Measurements from ENCODE around the gene GALNT18.
A peak's percentile ranks its signal among the peaks of the same experiment; 100 is the strongest.

Gene GALNT18

DNA sequence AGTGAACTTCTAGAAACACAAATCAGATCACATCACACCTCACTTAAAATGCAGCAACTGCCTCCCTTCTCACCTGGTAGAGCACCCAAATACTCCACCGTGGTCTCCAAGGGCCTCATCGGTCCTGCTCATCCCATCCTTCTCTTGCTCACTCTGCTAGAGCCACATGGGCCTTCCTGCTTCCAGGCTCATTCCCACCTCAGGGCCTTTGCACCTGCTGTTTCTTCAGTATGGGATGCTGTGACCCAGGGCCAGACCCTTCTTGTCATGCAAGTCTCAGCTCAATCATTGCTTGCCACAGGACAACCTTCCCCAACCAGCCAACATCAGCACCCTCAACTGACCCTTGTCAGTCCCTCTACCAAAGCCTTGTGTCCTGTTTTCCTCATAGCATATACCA lies 124.9 kb downstream of the GALNT18 start:
- H3K4me1 Mint-ChIP-seq: no peaks in the 10 kb centered on the region
- DNase-seq (no peak), ATAC-seq (no peak)
- H3K9me3 Mint-ChIP-seq: no peaks in the 10 kb centered on the region
- H3K27ac Mint-ChIP-seq: peak overlapping the region in 1 of 2 donors; percentile 5
- H3K27me3 Mint-ChIP-seq: peaks cover 8% of the 10 kb centered on the region
- H3K4me3 Mint-ChIP-seq: no peak overlapping the region

DNA sequence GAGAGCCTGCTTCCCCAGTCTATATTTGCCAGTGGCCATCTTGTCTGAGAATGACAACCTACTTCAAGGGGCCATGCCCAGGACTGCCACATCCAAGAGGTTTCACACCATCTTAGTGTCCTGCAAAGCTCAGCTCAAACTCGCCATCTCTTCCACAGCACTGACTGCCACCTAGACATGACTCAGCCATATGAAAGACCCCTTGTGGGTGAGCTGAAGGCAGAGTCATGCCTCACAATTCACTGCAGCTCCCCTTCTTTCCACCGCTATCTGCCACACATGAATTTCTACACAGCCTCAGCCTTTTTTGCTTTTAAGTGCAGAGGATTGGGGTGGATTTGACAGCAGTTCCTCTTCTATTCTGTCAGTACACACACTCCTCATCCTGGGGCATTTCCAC lies 127.5 kb downstream of the GALNT18 start:
- Mint-ChIP-seq H3K27me3 (peaks cover 8% of the 10 kb centered on the region), H3K4me3 (no peak overlapping the region), H3K27ac (peak overlapping the region in 1 of 2 donors; percentile 7), H3K4me1 (no peaks in the 10 kb centered on the region), H3K9me3 (no peaks in the 10 kb centered on the region)
- DNase-seq (no peak), ATAC-seq (no peak)

DNA sequence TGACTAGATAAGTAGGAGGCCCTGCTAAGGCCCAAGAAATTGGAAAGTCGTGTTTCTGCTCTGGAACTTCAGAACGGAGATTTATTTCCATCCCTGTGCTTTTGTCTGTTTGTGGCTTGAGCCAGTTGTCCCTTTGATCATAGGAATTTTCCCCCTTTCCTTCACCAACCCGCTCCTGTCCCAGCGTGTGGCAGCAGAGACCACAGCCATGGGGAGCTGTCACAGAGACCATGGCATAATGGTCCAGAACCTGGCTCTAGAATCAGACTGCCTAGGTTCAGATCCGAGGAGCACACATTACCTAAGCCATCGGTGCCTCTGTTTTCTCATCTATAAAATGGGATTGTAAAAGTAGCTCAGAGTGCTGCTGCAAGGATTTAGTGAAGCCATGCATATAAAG lies 128.1 kb downstream of the GALNT18 start:
- Mint-ChIP-seq H3K4me1 (no peaks in the 10 kb centered on the region), H3K27me3 (peaks cover 8% of the 10 kb centered on the region), H3K4me3 (no peak overlapping the region), H3K9me3 (no peaks in the 10 kb centered on the region), H3K27ac (peak overlapping the region in 1 of 2 donors; percentile 75)
- DNase-seq (no peak), ATAC-seq (no peak)

DNA sequence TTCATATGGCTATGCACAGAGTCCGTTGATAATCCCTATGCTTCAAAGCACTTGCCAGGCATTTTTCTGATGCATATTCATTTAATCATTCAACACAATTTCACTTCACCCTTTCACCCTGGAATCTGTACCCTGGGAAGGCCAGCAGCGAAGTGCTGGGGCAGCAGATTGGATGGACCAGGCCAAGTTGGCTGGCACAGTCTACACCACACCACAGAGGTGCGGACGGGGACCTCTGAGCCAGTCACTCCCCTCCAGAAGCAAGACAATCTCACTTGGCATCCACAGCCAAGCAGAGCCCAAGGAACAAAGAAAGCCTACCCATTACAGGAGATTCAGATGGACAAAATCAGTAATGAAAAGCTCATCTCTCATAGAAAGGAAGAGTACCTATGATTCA lies 130.2 kb downstream of the GALNT18 start:
- H3K4me1 Mint-ChIP-seq: no peaks in the 10 kb centered on the region
- DNase-seq: no peak
- H3K4me3 Mint-ChIP-seq: no peak overlapping the region
- ATAC-seq: no peak
- no peaks in the 10 kb centered on the region for H3K9me3 Mint-ChIP-seq
- no peak overlapping the region for H3K27ac Mint-ChIP-seq
- H3K27me3 Mint-ChIP-seq: peaks cover 8% of the 10 kb centered on the region

DNA sequence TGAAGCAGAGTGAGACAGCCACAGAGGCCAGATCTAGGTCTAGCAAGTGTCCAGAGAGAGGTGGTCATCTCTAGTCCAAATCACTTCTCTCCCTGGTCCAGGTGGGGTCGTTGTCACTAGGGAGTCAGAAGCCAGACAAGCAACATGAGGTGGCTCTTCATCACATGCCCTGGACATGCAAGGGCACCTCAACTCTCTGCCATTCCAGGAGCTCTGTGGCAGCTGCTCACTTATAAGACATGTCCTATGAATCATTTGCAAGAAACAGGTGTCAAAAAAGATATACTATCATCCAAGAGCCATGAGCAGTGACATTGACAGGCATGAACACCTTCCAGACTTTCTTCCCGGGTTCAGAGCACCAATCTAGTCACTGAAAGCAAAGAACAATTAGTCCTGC lies 130.8 kb downstream of the GALNT18 start:
- Mint-ChIP-seq H3K9me3 (no peaks in the 10 kb centered on the region), H3K4me3 (no peak overlapping the region), H3K27me3 (peaks cover 8% of the 10 kb centered on the region), H3K27ac (no peak overlapping the region), H3K4me1 (no peaks in the 10 kb centered on the region)
- ATAC-seq: no peak
- no peak for DNase-seq

DNA sequence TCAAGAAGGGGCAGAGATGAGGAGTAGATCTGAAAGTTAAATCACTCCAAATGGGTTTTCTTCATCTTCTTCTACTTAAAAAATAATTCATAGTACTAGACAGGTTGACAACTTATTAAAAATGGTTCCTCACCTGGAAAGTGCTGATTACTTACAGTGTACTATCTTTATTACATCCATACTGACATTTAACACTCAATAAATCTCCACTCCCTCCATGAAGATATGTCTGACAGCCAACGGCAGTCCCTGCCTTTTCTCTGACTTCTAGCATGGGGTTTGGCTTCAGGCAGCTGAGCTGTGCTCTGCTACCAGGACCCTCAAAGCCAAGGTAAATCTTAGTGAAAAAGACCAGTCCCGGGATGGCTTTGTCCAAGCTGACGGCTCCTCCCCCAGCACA lies 135.4 kb downstream of the GALNT18 start:
- Mint-ChIP-seq H3K27me3 (no peaks in the 10 kb centered on the region), H3K4me1 (no peaks in the 10 kb centered on the region), H3K4me3 (no peak overlapping the region), H3K27ac (no peak overlapping the region), H3K9me3 (no peaks in the 10 kb centered on the region)
- ATAC-seq (no peak), DNase-seq (no peak)

DNA sequence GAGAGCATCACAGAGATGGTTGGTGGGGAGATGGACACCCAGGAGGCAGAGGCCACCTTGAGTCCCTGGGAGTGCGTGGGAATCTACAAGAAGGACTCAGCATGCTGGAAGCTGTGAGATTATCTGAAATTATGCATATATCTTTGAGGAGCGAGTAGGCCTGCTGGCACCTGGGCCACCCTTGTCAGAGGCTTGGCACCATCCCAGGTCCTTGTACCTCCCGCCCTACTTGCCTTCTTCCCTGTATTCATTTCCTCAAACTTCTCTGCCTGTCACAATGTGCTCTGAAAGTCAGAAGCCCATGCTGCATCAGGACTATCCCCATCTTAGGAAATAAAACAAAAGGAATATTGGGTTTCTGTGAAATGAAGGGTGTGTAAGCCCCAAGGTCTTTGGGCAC lies 135.8 kb downstream of the GALNT18 start:
- no peaks in the 10 kb centered on the region for H3K9me3 Mint-ChIP-seq
- H3K27me3 Mint-ChIP-seq: no peaks in the 10 kb centered on the region
- no peak overlapping the region for H3K27ac Mint-ChIP-seq
- H3K4me1 Mint-ChIP-seq: no peaks in the 10 kb centered on the region
- no peak overlapping the region for H3K4me3 Mint-ChIP-seq
- no peak for ATAC-seq
- no peak for DNase-seq

DNA sequence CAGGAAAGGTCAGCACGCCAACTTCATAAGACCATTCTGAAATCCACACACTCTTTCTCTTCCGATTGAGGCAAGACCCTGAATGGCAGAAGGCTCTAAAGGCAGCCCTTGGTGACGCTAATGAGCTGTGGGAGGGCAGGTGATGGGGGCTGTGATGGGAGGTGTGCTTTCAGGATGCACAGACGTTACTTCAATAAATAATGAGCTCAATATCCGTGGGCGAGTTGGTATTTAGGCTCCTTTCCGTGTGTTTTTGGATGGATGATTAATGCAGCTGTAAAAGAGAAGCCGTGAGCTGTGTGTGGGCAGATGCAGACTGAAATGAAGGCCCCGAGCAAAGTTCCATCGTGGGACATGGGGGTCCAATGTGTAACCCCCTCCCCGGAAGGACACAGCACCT lies 138.2 kb downstream of the GALNT18 start:
- Mint-ChIP-seq H3K27me3 (no peaks in the 10 kb centered on the region), H3K9me3 (no peaks in the 10 kb centered on the region), H3K27ac (no peak overlapping the region), H3K4me3 (no peak overlapping the region), H3K4me1 (no peaks in the 10 kb centered on the region)
- ATAC-seq: no peak
- no peak for DNase-seq

DNA sequence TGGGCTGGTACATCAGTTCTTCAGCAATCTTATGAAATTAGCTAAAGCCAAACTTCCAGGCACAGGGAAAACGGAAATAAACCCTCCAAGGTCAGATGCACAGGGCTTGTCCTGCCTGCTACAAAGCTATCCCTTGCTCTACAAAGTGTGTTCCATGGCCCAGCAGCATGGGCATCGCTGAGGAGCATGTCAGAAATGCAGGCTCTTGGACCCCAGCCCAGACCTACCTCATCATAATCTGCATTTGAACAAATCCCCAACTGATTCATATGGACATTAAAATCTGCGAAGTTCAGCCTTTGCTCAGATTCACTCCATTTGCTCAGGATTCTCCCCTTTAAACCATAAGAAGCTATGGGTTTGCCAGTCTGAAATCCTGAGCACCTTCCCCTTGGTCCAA lies 139.1 kb downstream of the GALNT18 start:
- Mint-ChIP-seq H3K27me3 (no peaks in the 10 kb centered on the region), H3K4me3 (no peak overlapping the region), H3K4me1 (no peaks in the 10 kb centered on the region), H3K9me3 (no peaks in the 10 kb centered on the region), H3K27ac (no peak overlapping the region)
- DNase-seq (no peak), ATAC-seq (no peak)

DNA sequence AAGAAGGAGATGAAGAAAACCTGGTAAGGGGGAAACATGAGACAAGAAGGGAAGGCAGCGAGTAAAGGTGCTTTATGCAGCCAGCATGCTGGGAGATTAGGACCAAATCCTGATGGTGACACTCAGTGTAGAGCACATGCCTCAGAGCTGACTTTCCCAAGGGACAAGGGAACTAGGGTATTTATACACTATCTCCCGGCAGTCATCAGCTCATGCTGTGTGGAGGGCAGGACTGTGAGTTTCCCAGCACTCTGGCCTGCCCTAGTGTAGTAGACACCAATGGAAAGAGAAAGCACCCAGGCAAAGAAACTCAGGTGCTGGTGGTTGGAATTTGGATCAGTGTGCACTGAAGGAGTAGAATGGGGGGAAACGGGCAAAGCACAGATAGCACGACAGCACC lies 140.4 kb downstream of the GALNT18 start:
- DNase-seq (no peak), ATAC-seq (no peak)
- H3K4me3 Mint-ChIP-seq: no peak overlapping the region
- no peaks in the 10 kb centered on the region for H3K9me3 Mint-ChIP-seq
- no peaks in the 10 kb centered on the region for H3K27me3 Mint-ChIP-seq
- no peak overlapping the region for H3K27ac Mint-ChIP-seq
- no peaks in the 10 kb centered on the region for H3K4me1 Mint-ChIP-seq

DNA sequence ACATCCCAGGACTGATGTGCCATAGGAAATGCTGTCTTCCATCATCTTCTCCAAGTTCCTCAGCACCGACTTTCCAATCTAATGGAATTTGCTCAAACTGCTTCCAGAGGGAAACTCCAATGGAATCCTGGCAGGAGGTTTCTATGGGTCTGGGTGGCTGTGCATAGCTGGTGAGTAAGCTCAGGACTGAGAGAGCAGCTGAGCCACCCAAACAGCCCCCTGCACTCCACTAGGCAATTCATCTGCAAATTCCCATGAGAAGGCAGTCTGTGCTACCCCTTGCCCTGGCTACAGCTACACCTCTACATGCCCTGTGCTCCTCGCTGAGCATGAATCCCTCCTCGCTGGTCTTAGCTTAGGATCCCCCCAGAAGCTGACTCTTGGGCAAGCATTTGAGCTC lies 140.8 kb downstream of the GALNT18 start:
- no peaks in the 10 kb centered on the region for H3K27me3 Mint-ChIP-seq
- no peak for DNase-seq
- no peaks in the 10 kb centered on the region for H3K4me1 Mint-ChIP-seq
- ATAC-seq: no peak
- no peaks in the 10 kb centered on the region for H3K9me3 Mint-ChIP-seq
- H3K27ac Mint-ChIP-seq: peak overlapping the region in 1 of 2 donors; percentile 34
- H3K4me3 Mint-ChIP-seq: no peak overlapping the region

DNA sequence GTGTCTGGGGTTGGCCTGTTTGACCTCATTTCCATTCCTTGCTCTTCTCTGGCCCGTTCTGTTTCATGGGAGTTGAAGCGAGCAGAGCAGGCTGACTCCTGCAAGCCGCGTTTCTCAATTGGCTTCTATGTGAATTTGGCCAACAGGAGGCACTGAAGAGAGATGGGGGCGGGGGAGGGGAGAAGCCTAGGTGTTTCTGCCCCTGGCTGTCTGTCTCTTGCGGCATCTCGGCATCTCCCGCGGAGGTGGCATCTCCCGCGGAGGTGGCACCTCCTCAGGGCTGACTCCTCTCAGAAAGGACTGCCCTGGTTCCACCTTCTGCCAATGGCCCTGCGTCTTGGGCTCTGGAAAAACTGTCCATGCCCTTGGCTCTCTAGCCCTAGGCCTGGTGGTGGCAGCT lies 143.1 kb downstream of the GALNT18 start:
- Mint-ChIP-seq H3K27me3 (no peaks in the 10 kb centered on the region), H3K4me1 (no peaks in the 10 kb centered on the region), H3K4me3 (no peak overlapping the region), H3K9me3 (no peaks in the 10 kb centered on the region), H3K27ac (no peak overlapping the region)
- no peak for DNase-seq
- ATAC-seq: no peak

DNA sequence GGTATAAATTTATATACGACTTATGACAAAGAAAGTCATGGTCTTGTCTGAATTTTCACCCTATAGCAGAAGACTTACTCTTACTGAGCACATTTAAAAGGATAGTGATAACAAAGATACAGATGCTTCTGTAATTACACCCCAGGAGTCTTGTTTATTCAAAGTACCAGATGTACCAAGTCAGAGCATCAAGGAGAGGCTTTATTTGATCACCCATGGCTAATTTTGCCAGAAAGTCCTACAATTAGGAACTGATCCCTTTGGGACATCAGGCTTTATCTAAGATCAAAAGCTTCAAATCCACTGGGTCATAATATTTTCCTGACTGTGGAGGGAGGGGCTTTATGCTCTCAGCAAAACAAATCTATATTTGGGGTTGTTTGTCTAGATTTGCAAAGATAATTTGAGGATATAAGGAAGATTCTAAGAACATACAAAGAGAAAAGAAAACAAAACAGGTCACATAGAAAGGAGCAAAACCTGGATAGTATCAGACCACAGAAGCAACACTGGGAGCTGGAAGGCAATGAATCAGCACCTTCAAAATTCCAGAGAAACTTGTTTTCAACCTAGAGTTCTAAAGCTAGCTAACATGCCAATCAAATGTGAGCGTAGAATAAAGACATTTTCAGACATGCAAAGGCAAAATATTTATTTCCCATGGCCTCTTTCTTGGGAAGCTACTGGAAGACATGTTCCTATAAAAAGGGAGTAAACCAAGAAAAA lies 143.9 kb downstream of the GALNT18 start:
- H3K9me3 Mint-ChIP-seq: no peaks in the 10 kb centered on the region
- peak overlapping the region in 1 of 2 donors; percentile 31 for H3K27ac Mint-ChIP-seq
- H3K4me3 Mint-ChIP-seq: no peak overlapping the region
- no peak for ATAC-seq
- no peak for DNase-seq
- no peaks in the 10 kb centered on the region for H3K27me3 Mint-ChIP-seq
- H3K4me1 Mint-ChIP-seq: no peaks in the 10 kb centered on the region

DNA sequence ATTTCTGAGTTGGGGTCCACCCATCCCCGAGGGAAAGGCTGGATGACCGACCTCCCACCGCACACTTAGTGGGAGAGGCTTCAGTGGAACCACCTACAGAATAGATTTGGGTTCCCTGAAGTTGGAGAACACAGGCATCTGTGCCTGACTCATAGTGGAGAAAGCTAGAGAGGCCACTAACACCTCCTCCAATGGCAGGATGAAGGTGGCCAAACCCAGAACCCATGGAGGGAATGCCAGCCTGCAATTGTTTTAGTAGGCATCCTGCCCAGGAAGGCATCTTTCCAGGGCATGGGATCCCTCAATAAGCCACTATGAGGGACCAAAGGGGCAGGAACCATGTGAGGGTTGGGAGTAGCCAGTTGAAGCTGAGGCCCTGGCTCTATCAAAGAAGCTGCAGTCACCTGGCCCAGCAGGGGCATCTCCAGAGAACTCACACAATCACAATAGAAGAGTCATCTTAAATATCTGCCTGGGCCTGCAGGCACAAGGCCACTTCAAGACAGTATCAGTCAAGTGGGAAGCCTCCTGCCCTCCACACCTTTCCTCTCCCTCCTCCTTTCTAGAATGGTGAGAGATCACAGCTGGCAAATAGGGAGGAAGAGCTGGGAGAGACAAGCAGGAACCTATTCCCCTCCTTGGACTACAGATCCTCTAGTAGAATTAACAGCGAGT lies 144.7 kb downstream of the GALNT18 start:
- no peak overlapping the region for H3K4me3 Mint-ChIP-seq
- ATAC-seq (no peak), DNase-seq (no peak)
- H3K9me3 Mint-ChIP-seq: no peaks in the 10 kb centered on the region
- no peaks in the 10 kb centered on the region for H3K27me3 Mint-ChIP-seq
- no peak overlapping the region for H3K27ac Mint-ChIP-seq
- no peaks in the 10 kb centered on the region for H3K4me1 Mint-ChIP-seq

DNA sequence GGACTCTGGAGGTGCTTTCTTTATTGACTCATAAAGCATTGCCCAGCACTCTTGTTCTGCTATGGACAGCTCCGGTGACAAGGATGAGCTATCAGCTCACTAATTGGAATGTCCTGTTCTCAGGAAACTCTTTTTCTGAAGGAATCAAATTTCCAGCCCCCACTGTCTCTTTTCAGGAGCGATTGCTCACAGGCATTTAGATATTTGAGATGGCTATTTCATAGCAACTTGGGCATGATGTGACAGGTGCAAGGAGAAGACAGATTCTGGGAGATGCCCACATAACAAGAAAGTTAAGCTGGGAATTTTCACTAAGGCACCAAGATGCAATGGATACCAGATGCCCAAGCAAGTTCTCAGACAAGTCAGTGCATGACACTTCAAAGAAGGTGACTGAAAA lies 145.3 kb downstream of the GALNT18 start:
- H3K4me1 Mint-ChIP-seq: no peaks in the 10 kb centered on the region
- DNase-seq (no peak), ATAC-seq (no peak)
- no peaks in the 10 kb centered on the region for H3K9me3 Mint-ChIP-seq
- H3K4me3 Mint-ChIP-seq: no peak overlapping the region
- H3K27me3 Mint-ChIP-seq: no peaks in the 10 kb centered on the region
- H3K27ac Mint-ChIP-seq: no peak overlapping the region

DNA sequence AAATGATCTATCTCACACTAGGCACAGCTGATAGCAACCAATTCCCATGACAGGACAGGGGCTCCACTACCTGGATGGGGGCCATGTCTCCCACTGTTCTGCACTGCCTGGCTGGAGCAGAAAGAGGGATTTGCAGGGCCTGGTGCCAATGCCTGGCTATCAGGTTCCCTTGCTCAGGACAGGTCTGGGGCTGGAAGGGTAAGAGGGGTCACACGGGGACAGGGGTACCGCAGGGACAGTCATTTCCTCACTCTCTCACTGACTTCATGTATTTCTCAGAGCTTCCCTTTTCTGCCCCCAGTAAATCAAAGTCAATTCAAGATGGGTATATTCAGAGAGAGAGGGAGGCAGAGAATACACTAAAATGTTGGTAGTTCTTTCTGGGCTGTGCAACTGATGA lies 149.7 kb downstream of the GALNT18 start:
- Mint-ChIP-seq H3K4me3 (no peak overlapping the region), H3K27me3 (peaks cover 7% of the 10 kb centered on the region), H3K27ac (no peak overlapping the region), H3K9me3 (no peaks in the 10 kb centered on the region), H3K4me1 (no peaks in the 10 kb centered on the region)
- DNase-seq (no peak), ATAC-seq (no peak)

DNA sequence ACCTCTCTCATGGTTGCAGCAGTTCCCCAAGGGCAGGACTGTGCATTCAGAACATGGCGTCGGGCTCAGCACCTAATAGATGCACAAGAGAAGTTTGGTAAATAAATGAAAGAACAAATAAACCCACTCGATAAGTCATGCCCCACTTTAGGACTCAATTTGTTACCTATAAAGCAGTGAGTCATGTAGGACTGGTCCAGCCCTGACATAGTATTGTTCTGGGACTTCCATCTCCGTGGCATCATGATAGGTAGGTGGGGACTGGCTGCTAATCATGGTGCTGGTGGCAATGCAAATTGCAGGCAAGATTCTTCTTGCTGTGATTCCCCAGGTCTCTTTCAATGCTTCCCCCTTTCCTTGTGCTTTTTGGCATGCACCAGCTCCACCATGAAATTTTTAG lies 150.6 kb downstream of the GALNT18 start:
- DNase-seq (no peak), ATAC-seq (no peak)
- H3K27me3 Mint-ChIP-seq: peaks cover 7% of the 10 kb centered on the region
- H3K27ac Mint-ChIP-seq: peak overlapping the region in 1 of 2 donors; percentile 22
- H3K4me1 Mint-ChIP-seq: no peaks in the 10 kb centered on the region
- no peak overlapping the region for H3K4me3 Mint-ChIP-seq
- H3K9me3 Mint-ChIP-seq: no peaks in the 10 kb centered on the region
